DMS53 (cell line): ENCODE results near the gene CPM.
A peak's percentile ranks its signal among the peaks of the same experiment; 100 is the strongest.

ENCODE experiments used
- DNase-seq: peaks from one replicate; lab custom pipeline; 2025; lab: John Stamatoyannopoulos, UW

The CPM gene

DNA sequence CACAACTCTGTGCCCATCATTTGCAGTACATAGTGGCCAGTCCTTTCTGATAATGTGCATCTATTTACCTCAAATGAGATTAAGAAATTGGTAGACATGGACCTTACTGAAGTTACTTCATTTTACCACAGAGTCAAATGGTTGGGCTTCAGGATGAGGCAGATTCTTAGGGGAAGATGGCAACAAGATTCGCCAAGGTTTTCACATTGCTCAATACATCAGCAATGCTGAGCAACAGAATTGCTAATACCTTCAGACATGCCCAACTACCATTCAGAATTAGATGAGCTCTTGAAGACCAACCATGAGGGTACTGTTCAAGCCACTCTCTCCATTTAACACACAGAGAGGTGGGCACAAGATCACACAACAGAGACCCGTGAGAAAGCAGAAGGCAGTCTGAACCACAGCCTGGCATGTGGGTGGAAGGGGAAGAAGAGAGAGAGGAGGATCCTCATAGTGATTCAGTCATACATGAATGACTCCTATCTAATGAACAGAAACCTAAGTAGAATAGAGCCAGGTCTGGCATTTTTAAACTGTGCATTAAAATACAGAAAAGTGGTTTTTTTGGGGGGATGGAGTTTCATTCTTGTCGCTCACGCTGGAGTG, 28.5 kb downstream of the CPM start:
- DNase-seq: no peak

DNA sequence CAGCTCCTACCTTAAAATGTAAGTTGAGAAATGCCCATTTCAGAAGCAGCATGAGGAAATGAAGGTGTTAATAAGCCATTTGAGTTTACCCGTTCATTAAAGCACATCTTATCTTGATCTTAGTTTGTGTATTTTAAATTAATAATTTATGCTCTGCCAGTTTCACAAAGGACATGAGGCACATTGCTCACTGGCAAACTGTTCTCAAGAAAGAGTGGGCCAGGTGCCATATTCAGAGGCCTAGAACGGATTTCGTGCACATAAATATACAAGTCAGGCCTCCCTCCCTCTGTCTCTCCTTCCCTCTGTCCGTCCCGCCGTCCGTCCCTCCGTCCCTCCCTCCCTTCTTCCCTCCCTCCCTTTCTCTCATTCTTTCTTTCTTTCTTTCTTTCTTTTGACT, 29.5 kb downstream of the CPM start:
- no peak for DNase-seq

GRCh38 chr12:68901551-68901950, 31.4 kb downstream of the CPM start:
- no peak for DNase-seq

GRCh38 chr12:68901145-68901544, 31.8 kb downstream of the CPM start:
- DNase-seq: no peak

GRCh38 chr12:68900241-68900640, 32.7 kb downstream of the CPM start:
- DNase-seq: no peak

- DNase-seq: peak; percentile 77
Observed at GRCh38 chr12:68899251-68899771, 33.7 kb downstream of the CPM start.

- no peak for DNase-seq
Observed at GRCh38 chr12:68896881-68897540, 36.0 kb downstream of the CPM start.

DNA sequence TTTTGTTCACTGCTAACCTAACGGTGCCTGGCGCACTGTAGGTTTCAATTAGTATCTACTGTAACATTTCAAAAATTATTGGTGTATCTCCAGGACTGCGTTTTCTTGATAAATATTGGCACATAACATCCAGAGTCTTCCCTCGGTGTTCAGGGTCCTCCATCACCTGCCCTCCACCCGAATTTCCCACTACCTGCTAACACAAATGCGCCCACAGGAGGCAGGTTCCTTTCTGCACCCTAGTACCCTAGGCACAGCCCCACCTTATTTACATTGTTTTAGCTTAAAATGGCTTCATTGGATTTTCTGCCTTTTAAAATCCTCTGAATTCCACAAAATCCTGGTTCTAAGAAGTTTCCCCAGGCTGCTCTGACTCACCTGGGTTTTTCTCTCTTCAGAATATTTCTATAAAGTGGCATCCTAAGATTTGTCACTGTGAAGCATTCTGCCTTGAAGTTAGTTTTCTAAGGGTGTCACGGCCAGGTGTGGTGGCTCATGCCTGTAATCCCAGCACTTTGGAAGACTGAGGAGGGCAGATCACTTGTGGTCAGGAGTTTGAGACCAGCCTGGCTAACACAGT, 38.6 kb downstream of the CPM start:
- no peak for DNase-seq

DNA sequence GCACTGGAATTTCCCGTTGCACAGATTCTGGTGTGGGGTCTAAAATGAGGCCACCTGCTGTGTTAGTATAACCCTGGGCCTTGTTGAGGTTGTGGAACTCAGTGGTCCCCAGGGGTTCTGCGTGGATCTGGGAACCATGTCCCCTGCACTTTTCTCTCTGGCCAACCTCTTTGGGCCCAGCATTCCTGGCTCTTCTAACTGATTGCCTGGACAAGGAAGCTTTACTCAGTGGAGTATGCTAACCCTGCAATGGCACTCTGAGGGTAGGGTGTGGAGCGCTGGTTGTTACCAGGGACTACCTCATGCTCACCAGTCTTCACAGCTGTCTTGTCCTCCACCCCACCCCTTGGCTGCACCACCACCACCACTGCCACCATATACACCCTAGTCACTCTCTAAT, 39.2 kb downstream of the CPM start:
- DNase-seq: no peak

GRCh38 chr12:68893201-68893600, 39.8 kb downstream of the CPM start:
- DNase-seq: no peak

GRCh38 chr12:68891141-68891540, 41.8 kb downstream of the CPM start:
- DNase-seq: no peak

GRCh38 chr12:68890701-68891113, 42.3 kb downstream of the CPM start:
- no peak for DNase-seq

DNA sequence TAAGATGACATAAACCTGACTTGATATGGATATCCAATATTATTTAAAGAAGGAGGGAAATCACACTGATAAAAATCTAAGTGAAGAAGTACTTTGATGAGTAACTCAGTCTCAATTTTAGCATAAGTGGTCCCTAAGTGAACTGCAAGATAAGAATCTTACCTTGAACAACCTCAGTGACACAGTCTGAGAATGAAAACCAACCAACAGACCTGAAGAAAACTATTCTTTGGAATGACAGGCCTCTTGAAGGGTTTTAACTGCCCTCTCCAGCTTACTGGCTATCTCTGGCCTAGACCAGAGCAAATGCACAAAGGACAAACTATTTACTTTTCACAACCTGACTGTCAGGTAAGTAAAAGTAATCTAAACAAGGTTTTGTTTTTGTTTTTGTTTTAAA, 44.7 kb downstream of the CPM start:
- no peak for DNase-seq

GRCh38 chr12:68887641-68888040, 45.3 kb downstream of the CPM start:
- DNase-seq: no peak

DNA sequence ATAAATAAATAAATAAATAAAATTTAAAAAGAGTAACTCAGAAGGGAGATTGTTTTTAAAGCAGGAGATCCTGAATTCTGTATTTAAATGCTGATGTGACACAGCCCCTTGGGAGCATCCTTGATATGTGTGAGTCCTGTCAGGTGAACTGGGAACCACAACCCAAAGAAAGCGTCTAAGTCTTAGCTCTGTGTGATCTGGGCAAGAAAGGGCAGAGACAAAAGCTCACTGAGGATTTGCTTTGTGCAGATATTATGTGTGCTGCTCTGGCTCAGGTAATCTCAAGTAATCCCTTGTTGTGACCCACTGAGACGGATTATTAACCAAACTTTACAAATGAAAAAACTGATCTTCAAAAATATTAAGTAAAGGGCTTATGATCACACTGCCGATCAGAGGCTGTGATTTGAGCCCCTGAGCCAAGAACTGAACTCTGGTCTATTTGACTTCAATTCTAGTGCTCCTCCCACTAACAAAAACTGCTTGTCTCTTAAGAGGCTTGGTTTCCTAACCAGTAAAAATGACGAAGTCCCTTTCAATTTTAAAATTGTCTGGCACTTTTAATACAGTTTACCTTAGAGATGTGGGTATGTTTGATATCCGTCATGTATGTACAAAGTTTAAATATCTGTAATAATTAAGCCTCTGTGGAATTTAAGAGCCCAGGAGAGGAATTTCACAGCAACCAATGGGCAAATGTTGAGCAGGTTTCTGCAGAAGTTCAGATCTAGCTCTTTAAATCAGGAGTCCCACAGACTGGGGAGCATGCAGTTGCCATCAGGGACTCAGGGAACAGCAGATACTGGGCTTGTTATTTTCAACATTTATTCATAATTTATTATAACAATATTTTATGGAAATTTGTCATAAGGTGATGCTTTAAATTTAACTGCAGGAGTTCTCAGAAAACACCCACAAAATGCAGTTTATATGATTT, 46.1 kb downstream of the CPM start:
- DNase-seq: no peak

DNA sequence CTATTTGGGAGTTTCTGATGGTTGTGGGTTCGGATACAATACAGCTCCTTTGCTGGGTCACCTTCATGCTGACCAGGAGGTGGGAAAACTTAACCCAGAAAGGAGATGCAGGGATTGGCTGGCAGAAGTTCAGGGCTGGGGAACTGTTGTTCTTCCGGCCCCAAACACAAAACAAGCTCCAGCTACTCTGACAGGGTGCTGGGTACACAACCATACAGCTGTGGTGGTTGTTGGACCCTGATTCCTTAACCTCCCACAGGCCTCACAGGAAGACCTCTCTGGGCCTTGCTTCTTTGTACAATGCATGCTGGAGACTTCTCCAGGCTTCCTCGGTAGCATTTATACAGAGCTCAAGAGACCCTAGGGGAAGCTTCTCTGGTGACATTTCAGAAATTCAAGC, 47.6 kb downstream of the CPM start:
- no peak for DNase-seq

GRCh38 chr12:68884251-68884650, 48.7 kb downstream of the CPM start:
- DNase-seq: no peak

- DNase-seq: no peak
Observed at GRCh38 chr12:68883151-68883550, 49.8 kb downstream of the CPM start.

DNA sequence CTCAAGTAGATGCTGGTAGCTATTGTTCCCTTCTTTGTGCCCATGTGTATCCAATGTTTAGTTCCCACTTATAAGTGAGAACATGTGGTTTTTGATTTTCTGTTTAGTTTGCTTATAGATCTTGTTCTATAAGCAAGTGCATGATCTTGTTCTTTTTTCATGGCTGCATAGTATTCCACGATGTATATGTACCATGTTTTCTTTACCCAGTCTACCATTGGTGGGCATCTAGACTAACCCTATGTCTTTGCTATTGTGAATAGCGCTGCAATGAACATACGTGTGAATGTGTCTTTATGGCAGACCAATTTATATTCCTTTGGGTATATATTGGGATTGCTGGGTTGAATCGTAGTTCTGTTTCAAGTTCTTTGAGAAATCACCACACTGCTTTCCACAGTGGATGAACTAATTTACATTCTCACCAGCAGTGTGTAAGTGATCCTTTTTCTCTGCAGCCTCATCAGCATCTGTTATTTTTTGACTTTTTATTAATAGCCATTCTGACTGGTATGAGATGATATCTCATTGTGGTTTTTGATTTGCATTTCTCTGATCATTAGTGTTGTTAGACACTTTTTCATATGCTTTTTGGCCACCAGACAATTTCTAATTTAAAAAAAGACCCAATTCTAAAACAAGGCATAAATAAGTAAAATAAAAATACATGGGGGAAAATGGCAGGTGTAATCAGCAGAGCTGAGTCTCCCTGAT, 50.6 kb downstream of the CPM start:
- DNase-seq: no peak

DNA sequence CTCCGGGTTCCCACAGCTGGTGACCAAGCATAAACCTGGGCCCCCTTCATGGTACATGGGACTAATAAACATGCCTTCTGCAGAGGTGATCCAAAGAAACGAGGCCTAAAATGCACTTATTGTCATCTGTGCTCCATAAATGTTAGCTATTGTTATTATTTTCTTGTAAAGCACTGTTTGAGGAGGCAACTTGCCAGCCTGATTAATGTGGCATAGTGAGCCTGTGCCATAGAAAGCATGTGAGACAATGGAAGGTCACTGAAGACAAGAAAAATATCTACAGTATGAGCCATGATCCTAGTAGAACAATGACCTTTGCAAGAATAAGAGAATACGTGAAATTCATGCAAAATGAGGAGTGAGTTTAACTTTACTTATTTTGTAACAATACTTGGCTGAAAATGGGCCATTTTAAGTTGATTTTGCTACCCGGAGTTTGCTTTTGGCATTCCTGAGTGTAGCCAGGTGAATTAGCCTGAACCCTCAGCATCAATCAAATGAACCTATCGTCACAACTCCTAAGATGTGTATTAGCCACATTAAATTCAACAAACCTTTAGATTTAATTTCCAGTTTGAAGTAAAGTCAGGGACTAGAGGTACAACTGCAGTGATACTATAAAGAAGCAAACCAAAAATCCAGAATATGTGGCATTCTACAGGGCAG, 52.2 kb downstream of the CPM start:
- no peak for DNase-seq

DNA sequence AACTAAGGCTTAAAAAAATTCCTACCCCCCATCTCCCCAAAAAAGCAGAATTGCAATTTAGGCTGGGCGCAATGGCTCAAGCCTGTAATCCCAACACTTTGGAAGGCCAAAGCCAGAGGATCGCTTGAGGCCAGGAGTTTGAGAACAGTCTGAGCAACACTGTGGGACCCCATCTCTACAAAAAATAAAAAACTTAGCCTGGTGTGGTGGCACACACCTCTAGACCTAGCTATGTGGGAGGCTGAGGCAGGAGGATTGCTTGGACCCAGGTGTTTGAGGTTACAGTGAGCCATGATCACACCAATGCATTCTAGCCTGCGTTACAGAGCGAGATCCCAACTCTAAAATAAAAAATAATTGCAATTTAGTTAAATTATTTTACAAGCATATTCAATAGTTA, 54.1 kb downstream of the CPM start:
- no peak for DNase-seq
